GM12873 (cell line): ENCODE data around the gene BRD9.

ENCODE experiments used
- TF ChIP-seq, protein P1 (sequence below): IDR thresholded peaks from 2 replicates; pipeline ENCODE4 v1.5.1; 2012; ENCODE audit warnings: low read depth, mild to moderate bottlenecking, moderate library complexity, low read length, control low read depth; ENCODE audit not compliant: insufficient read depth; ENCODE audit errors: missing control alignments

Gene BRD9

DNA sequence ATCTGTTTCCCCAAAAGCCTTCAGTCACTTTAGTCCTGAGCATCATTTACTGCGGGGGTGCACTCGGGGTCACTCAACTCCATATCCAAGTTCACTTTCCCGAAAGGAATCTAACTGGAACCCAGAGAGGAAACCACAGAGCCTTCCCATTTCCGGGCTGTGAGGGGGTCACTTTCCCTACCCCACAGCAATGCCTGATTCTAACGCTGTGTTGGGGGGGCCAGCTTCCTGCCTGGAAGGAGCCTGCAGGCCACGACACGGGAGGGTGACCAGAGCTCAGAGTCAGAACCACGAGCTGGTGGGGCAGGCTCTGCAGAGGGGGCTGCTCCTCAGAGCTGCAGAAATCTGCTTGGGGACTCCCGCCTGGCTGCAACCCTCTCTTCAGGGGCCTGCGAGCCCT lies 20.3 kb downstream of the BRD9 start:
- TF ChIP-seq, protein P1, sequence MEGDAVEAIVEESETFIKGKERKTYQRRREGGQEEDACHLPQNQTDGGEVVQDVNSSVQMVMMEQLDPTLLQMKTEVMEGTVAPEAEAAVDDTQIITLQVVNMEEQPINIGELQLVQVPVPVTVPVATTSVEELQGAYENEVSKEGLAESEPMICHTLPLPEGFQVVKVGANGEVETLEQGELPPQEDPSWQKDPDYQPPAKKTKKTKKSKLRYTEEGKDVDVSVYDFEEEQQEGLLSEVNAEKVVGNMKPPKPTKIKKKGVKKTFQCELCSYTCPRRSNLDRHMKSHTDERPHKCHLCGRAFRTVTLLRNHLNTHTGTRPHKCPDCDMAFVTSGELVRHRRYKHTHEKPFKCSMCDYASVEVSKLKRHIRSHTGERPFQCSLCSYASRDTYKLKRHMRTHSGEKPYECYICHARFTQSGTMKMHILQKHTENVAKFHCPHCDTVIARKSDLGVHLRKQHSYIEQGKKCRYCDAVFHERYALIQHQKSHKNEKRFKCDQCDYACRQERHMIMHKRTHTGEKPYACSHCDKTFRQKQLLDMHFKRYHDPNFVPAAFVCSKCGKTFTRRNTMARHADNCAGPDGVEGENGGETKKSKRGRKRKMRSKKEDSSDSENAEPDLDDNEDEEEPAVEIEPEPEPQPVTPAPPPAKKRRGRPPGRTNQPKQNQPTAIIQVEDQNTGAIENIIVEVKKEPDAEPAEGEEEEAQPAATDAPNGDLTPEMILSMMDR, result no peak

DNA sequence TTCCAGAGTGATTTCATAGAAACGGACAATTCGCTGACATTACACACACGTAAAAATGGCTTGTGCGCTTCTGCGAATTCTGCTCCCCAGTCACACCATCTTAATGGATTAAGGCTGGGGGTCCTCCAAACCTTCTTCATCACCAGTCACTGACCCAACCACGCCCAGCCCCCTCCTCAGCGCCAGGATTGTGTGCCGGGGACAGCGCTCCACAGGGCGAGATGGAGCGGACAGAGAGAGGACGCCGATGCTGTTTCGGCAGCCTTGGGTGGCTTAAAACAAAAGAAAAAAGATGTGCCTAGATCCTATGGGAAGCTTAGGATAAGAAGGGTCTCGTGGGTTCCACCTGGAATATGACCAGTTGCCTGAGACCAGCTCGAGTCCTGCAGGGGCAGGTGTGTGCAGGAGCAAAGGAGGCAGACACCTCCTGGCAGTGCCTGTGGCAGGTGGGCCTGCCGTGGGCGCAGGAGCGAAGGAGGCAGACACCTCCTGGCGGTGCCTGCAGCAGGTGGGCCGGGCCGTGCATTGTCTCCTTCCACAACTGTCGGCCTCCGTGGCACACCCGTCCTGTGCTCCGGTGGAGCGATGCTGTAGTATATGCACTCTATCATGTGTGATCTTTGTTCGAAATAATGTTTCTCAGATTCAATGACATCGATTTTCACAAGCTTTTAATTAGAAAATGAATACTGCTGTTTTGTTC lies 20.9 kb downstream of the BRD9 start:
- TF ChIP-seq, protein P1, result no peak

DNA sequence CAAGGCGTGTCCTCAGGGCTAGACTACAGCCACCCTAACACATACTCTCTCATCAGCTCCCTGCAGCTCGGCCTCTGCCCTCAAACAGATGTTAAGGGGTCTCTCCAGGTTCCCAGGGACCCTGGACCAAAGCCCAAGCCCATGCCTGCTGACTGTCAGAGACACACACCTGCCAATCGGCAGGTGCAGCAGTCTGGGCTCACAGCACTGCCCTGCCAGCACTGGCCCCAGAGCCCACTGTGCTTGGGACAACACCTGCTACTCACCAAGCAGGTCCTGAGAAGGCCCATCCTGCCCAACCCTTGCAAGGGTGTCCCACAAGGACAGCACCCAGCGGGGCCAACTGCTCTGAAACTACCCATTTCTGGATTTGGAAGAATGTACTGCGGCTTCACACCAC lies 21.6 kb downstream of the BRD9 start:
- TF ChIP-seq, protein P1, result no peak

DNA sequence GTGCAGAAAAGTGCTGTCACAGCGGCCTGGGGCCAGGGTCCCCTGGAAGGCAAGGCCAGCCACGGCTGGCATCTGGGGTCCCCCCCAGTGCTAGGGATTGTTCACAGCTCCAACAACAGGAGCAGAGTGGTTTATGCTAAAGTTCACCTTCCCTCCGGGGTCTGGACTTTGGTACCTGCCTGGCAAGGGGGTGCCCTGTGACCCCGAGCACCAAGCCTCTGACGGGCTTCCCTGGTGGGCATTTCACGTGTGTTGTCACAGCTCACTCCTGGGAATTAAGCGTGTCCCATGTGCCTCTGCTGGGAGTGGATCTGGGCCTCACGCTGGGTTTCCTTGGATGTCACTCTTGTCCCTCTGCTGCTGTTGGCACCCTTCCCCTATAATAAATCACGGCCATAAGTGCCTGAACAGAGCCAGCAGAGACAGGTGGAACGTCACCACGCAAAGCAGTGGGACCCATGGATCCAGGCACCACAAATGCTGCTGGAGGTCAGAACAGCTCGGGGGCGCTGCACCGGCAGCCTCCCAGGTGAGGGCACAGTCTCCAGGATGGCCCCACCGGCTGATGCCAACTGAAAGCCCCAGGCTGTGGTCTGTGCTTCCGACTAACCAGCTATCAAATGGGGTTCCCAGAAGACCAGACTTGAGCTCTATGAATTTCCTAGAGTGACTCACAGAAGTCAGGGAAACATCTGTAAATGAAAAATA lies 24.0 kb downstream of the BRD9 start:
- TF ChIP-seq, protein P1, result no peak

DNA sequence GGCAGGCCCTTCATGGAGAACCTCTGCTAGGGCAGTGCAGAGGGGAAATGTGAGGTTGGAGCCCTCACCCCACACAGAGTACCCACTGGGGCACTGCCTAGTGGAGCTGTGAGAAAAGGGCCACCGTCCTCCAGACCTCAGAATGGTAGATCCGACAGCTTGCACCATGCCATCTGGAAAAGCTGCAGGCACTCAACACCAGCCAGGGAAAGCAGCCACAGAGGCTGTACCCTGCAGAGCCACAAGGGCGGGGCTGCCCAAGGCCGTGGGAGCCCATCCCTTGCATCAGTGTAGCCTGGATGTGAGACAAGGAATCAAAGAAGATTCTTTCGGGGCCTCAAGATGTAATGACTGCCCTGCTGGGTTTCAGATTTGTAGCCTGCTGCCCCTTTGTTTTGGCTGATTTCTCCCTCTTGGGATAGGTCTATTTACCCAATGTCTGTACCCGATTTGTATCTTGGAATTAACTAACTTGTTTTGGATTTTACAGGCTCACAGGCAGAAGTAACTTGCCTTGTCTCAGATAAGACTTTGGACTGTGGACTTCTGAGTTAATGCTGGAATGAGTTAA lies 25.2 kb downstream of the BRD9 start:
- TF ChIP-seq, protein P1, result no peak

DNA sequence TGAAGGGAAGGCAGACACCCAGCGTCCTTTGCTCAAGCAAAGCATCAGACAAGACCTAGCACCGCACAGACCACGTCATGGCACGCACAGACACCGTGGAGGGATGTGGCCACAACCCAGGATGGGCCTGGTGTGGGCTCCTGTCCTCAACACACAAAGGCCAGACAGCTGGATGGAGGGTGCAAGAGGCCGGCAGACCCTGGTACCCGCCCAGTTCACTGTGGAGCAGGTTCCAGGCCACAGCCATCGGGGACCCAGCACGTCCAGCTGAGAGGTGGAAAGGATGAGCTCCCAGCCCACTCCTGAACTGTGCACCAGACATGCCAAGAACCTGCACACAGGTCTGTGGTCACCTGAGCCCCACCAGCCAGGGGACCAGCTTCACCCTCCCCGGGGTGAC lies 26.8 kb downstream of the BRD9 start:
- TF ChIP-seq, protein P1, result no peak

DNA sequence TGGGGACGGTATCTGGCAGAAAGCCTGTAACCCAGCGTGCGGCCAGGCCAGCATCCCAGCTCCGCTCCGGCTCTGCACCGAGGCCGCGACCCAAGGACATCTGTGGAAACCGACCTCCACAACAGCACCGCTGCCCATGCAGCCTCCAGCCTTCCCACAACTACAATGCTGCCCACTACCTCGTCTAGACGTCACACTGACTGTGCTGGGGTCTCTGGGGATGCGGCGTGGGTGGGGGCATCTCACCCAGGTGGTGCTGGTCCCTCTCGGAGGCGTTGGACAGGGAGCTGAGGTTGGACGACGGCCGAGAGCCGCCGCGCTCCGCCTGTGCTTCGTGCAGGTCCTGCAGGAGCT lies 27.5 kb downstream of the BRD9 start:
- TF ChIP-seq, protein P1, result no peak
